PC-9 (cell line): ENCODE measurements around the gene TMEM108. TPM values are rescaled to one million over a fixed set of nuclear protein-coding genes. Genes with fewer than 3 reads are reported as not detected.

Source experiments
- BruUV-seq: library from RNA; stranded (reverse); fragments of 400-500 nt; replicated peaks from 2 replicates; lab custom pipeline; 2021; lab: Mats Ljungman, UMichigan
- CTCF ChIA-PET: fragments of 300-600 bp; sonication (Branson Sonifier 250); formaldehyde crosslinking; loops from one replicate; lab custom pipeline; 2022; ENCODE audit warnings: antibody characterized with exemption; lab: Charles Lee
- POLR2A ChIA-PET: fragments of 300-600 bp; sonication (Branson Sonifier 250); formaldehyde crosslinking; loops from one replicate; lab custom pipeline; 2022; ENCODE audit warnings: antibody characterized with exemption; ENCODE audit not compliant: unreplicated experiment; lab: Charles Lee
- DNase-seq, 2 experiments: peaks; one replicate each; pipeline versions ENCODE4 v3.0.0 to v3.0.0-alpha.2; 2015 to 2022; ENCODE audit warnings: mixed read lengths in 1 of 2
- H2AFZ ChIP-seq: fragments of 200-600 bp; sonication (generic); 2 replicates; pipeline ENCODE4 v1.8.1; 2017; ENCODE audit warnings: antibody characterized with exemption
- H3F3A ChIP-seq: fragments of 200-600 bp; sonication (generic); 2 replicates; pipeline ENCODE4 v1.8.1; 2017; ENCODE audit warnings: antibody characterized with exemption, mild to moderate bottlenecking, low read depth; ENCODE audit not compliant: insufficient read depth
- H3K27ac ChIP-seq: fragments of 200-600 bp; sonication (generic); 2 replicates; pipeline ENCODE4 v1.6.1; 2016; ENCODE audit warnings: mixed run types
- H3K27me3 ChIP-seq: fragments of 200-600 bp; sonication (generic); 2 replicates; pipeline ENCODE4 v1.6.1; 2016; ENCODE audit warnings: low read depth, mixed run types; ENCODE audit not compliant: insufficient read depth
- H3K36me3 ChIP-seq: fragments of 200-600 bp; sonication (generic); 2 replicates; pipeline ENCODE4 v1.6.1; 2016; ENCODE audit warnings: low read depth, mixed run types
- H3K4me1 ChIP-seq: fragments of 200-600 bp; sonication (generic); replicated peaks from 2 replicates; pipeline ENCODE4 v1.6.1; 2016; ENCODE audit warnings: mixed run types; ENCODE audit not compliant: insufficient read depth
- H3K4me2 ChIP-seq: fragments of 200-600 bp; sonication (generic); 2 replicates; pipeline ENCODE4 v1.6.1; 2017; ENCODE audit warnings: mixed run types
- H3K4me3 ChIP-seq: fragments of 200-600 bp; sonication (generic); 2 replicates; pipeline ENCODE4 v1.6.1; 2016; ENCODE audit warnings: mixed run types
- H3K79me2 ChIP-seq: fragments of 200-600 bp; sonication (generic); 2 replicates; pipeline ENCODE4 v1.6.1; 2017; ENCODE audit warnings: low read depth, mixed run types
- H3K9me2 ChIP-seq: fragments of 200-600 bp; sonication (generic); 2 replicates; pipeline ENCODE4 v1.8.1; 2017; ENCODE audit warnings: mild to moderate bottlenecking; ENCODE audit not compliant: insufficient read depth
- H3K9me3 ChIP-seq: fragments of 200-600 bp; sonication (generic); 2 replicates; pipeline ENCODE4 v1.8.1; 2016; ENCODE audit warnings: low read depth; ENCODE audit not compliant: insufficient read depth
- H4K20me1 ChIP-seq: fragments of 200-600 bp; sonication (generic); 2 replicates; pipeline ENCODE4 v1.8.1; 2017; ENCODE audit not compliant: insufficient read depth
- CTCF ChIP-seq: fragments of 200-600 bp; sonication (generic); conservative IDR thresholded peaks from 2 replicates; pipeline ENCODE4 v1.6.1; 2017; ENCODE audit warnings: mixed run types, antibody characterized with exemption, mild to moderate bottlenecking, moderate library complexity
- EZH2 ChIP-seq: fragments of 200-600 bp; sonication (generic); IDR thresholded peaks from 2 replicates; pipeline ENCODE4 v1.8.0; 2017; ENCODE audit warnings: antibody characterized with exemption, low read depth
- intact Hi-C: fragments of 100-400 bp; cut with micrococcal nuclease; formaldehyde crosslinking; loops from one replicate; pipeline ENCODE4 v1.10.0; 2022; ENCODE audit not compliant: unreplicated experiment
- total RNA-seq: library from RNA; stranded (reverse); gene quantifications from 2 replicates; pipeline ENCODE4 v1.2.3, GENCODE V29; 2021

Gene TMEM108
- total RNA-seq, 1 experiment from 2014 or later, result not detected

GRCh38 chr3:133209871-133210550 lies 171.8 kb downstream of the TMEM108 start:
- no peaks in the 10 kb centered on the region; the same call in 1 of the 2 replicates for H4K20me1 ChIP-seq
- no TSS peak for BruUV-seq
- H3K9me3 ChIP-seq, result no peaks in the 10 kb centered on the region
- H3K9me2 ChIP-seq, result no peaks in the 10 kb centered on the region
- DNase-seq, result no peak
- no peaks in the 10 kb centered on the region for H3K36me3 ChIP-seq
- H3F3A ChIP-seq, result no peaks in the 10 kb centered on the region
- CTCF ChIA-PET, result no interaction called here
- H3K27ac ChIP-seq, result no peak overlapping the region
- H3K27me3 ChIP-seq, result peaks cover 13% of the 10 kb centered on the region
- H3K4me1 ChIP-seq, result no peaks in the 10 kb centered on the region
- H3K79me2 ChIP-seq, result no peaks in the 10 kb centered on the region
- H2AFZ ChIP-seq, result no peak overlapping the region
- H3K4me3 ChIP-seq, result no peak overlapping the region
- TF ChIP-seq EZH2 (no peak), CTCF (no peak)
- POLR2A ChIA-PET, result no interaction called here
- no peak overlapping the region for H3K4me2 ChIP-seq
- intact Hi-C loops, result no loop called here

- intact Hi-C loops, result no loop called here
- no peak overlapping the region for H3K4me3 ChIP-seq
- TF ChIP-seq CTCF (no peak), EZH2 (no peak)
- H3K9me2 ChIP-seq, result no peaks in the 10 kb centered on the region
- no peak overlapping the region for H3K27ac ChIP-seq
- H3K4me2 ChIP-seq, result no peak overlapping the region
- H4K20me1 ChIP-seq, result no peaks in the 10 kb centered on the region; the same call in 1 of the 2 replicates
- no peak for DNase-seq
- peaks cover 12% of the 10 kb centered on the region for H3K27me3 ChIP-seq
- ChIA-PET POLR2A (no interaction called here), CTCF (no interaction called here)
- H3K36me3 ChIP-seq, result no peaks in the 10 kb centered on the region
- BruUV-seq, result no TSS peak
- no peaks in the 10 kb centered on the region for H3F3A ChIP-seq
- no peaks in the 10 kb centered on the region for H3K79me2 ChIP-seq
- no peak overlapping the region for H2AFZ ChIP-seq
- H3K9me3 ChIP-seq, result no peaks in the 10 kb centered on the region
- H3K4me1 ChIP-seq, result no peaks in the 10 kb centered on the region
Observed at GRCh38 chr3:133210656-133211055, 172.5 kb downstream of the TMEM108 start.

- H3K4me1 ChIP-seq, result no peaks in the 10 kb centered on the region
- no peaks in the 10 kb centered on the region for H3K9me2 ChIP-seq
- H3K4me2 ChIP-seq, result no peak overlapping the region
- no TSS peak for BruUV-seq
- H2AFZ ChIP-seq, result no peak overlapping the region
- DNase-seq, result no peak
- ChIA-PET POLR2A (no interaction called here), CTCF (no interaction called here)
- intact Hi-C loops, result no loop called here
- H3K36me3 ChIP-seq, result no peaks in the 10 kb centered on the region
- peaks cover 4% of the 10 kb centered on the region; the same call in 1 of the 2 replicates for H3K27me3 ChIP-seq
- TF ChIP-seq EZH2, result no peak
- TF ChIP-seq CTCF, result no peak
- H4K20me1 ChIP-seq, result no peaks in the 10 kb centered on the region; the same call in 1 of the 2 replicates
- H3K4me3 ChIP-seq, result no peak overlapping the region
- no peaks in the 10 kb centered on the region for H3K79me2 ChIP-seq
- H3F3A ChIP-seq, result no peaks in the 10 kb centered on the region
- no peaks in the 10 kb centered on the region for H3K9me3 ChIP-seq
- no peak overlapping the region for H3K27ac ChIP-seq
Observed at GRCh38 chr3:133211449-133211848, 173.3 kb downstream of the TMEM108 start.
